ENCODE measurements around the gene IMPDH2. TPM values are rescaled to one million over a fixed set of nuclear protein-coding genes. Genes with fewer than 3 reads are reported as not detected.

IMPDH2 gene
- total and polyA plus RNA-seq, 2 of the 8 experiments (the other 6 are each of a cell fraction or from before 2014, with no cell fraction given) = 374 to 409 TPM

DNA sequence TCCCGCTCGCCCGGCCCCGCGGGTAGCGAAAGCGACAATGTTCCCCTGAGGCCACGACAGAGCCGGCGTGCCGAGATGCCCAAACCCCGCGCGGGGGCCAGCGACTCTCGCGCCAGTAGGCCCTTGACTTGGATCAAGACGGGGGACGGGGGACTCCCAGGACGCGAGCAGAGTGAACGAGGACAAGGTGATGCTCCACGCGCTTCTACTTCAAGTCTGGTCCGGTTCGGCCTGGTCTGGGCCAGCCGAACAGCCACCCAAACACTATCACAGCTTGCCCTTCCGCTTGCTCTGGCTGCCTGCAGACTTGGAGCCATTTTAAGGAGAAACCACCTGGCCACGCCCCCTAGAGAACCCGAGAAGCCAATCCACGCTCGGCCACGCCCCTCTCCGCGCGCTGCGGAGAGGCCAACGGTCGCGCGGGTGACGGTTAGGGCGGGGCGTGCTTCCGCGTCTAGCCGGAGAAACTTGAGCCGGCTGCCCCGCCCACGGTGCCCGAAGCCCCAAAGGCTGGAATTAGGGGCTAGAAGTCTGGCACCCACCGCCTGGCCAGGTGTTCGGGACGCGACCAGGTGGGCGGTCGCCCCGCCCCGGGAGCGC, 7.9 kb downstream of the IMPDH2 start (continued):
- TF ChIP-seq KDM5A (IDR thresholded peaks at IDR 0.05; ENCODE audit: low read length) = peak; percentile 35; the same call in 1 of the 2 replicates
- TF ChIP-seq CHD2 (IDR thresholded peaks at IDR 0.05; ENCODE audit: low read length) = no peak
- TF ChIP-seq NANOG (IDR thresholded peaks at IDR 0.05; ENCODE audit: insufficient read depth, low read depth, low read length, poor library complexity, severe bottlenecking) = no peak
- TF ChIP-seq, protein P1, sequence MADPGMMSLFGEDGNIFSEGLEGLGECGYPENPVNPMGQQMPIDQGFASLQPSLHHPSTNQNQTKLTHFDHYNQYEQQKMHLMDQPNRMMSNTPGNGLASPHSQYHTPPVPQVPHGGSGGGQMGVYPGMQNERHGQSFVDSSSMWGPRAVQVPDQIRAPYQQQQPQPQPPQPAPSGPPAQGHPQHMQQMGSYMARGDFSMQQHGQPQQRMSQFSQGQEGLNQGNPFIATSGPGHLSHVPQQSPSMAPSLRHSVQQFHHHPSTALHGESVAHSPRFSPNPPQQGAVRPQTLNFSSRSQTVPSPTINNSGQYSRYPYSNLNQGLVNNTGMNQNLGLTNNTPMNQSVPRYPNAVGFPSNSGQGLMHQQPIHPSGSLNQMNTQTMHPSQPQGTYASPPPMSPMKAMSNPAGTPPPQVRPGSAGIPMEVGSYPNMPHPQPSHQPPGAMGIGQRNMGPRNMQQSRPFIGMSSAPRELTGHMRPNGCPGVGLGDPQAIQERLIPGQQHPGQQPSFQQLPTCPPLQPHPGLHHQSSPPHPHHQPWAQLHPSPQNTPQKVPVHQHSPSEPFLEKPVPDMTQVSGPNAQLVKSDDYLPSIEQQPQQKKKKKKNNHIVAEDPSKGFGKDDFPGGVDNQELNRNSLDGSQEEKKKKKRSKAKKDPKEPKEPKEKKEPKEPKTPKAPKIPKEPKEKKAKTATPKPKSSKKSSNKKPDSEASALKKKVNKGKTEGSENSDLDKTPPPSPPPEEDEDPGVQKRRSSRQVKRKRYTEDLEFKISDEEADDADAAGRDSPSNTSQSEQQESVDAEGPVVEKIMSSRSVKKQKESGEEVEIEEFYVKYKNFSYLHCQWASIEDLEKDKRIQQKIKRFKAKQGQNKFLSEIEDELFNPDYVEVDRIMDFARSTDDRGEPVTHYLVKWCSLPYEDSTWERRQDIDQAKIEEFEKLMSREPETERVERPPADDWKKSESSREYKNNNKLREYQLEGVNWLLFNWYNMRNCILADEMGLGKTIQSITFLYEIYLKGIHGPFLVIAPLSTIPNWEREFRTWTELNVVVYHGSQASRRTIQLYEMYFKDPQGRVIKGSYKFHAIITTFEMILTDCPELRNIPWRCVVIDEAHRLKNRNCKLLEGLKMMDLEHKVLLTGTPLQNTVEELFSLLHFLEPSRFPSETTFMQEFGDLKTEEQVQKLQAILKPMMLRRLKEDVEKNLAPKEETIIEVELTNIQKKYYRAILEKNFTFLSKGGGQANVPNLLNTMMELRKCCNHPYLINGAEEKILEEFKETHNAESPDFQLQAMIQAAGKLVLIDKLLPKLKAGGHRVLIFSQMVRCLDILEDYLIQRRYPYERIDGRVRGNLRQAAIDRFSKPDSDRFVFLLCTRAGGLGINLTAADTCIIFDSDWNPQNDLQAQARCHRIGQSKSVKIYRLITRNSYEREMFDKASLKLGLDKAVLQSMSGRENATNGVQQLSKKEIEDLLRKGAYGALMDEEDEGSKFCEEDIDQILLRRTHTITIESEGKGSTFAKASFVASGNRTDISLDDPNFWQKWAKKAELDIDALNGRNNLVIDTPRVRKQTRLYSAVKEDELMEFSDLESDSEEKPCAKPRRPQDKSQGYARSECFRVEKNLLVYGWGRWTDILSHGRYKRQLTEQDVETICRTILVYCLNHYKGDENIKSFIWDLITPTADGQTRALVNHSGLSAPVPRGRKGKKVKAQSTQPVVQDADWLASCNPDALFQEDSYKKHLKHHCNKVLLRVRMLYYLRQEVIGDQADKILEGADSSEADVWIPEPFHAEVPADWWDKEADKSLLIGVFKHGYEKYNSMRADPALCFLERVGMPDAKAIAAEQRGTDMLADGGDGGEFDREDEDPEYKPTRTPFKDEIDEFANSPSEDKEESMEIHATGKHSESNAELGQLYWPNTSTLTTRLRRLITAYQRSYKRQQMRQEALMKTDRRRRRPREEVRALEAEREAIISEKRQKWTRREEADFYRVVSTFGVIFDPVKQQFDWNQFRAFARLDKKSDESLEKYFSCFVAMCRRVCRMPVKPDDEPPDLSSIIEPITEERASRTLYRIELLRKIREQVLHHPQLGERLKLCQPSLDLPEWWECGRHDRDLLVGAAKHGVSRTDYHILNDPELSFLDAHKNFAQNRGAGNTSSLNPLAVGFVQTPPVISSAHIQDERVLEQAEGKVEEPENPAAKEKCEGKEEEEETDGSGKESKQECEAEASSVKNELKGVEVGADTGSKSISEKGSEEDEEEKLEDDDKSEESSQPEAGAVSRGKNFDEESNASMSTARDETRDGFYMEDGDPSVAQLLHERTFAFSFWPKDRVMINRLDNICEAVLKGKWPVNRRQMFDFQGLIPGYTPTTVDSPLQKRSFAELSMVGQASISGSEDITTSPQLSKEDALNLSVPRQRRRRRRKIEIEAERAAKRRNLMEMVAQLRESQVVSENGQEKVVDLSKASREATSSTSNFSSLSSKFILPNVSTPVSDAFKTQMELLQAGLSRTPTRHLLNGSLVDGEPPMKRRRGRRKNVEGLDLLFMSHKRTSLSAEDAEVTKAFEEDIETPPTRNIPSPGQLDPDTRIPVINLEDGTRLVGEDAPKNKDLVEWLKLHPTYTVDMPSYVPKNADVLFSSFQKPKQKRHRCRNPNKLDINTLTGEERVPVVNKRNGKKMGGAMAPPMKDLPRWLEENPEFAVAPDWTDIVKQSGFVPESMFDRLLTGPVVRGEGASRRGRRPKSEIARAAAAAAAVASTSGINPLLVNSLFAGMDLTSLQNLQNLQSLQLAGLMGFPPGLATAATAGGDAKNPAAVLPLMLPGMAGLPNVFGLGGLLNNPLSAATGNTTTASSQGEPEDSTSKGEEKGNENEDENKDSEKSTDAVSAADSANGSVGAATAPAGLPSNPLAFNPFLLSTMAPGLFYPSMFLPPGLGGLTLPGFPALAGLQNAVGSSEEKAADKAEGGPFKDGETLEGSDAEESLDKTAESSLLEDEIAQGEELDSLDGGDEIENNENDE (IDR thresholded peaks at IDR 0.05; ENCODE audit: insufficient replicate concordance, low read length) = no peak
- TF ChIP-seq EGR1 (IDR thresholded peaks at IDR 0.05; ENCODE audit: borderline replicate concordance, low read depth, low read length) = no peak
- TF ChIP-seq RFX5 (IDR thresholded peaks at IDR 0.05; ENCODE audit: borderline replicate concordance, low read depth, low read length) = no peak
- peak; percentile 99 for TF ChIP-seq POLR2AphosphoS5 (IDR thresholded peaks at IDR 0.05; ENCODE audit: low read depth, low read length)
- TF ChIP-seq FOSL1 (IDR thresholded peaks at IDR 0.05; ENCODE audit: insufficient read depth, low read depth, low read length) = no peak
- no peak for TF ChIP-seq HDAC6 (IDR thresholded peaks at IDR 0.05; ENCODE audit: low read depth, low read length)
- peak; percentile 84 for TF ChIP-seq YY1 (IDR thresholded peaks at IDR 0.05; ENCODE audit: low read depth, low read length)
- TF ChIP-seq SUZ12 (IDR thresholded peaks at IDR 0.05; ENCODE audit: low read length) = no peak
- no peak for TF ChIP-seq SRF (IDR thresholded peaks at IDR 0.05; ENCODE audit: low read depth, low read length)

Data from H1 (cell line).